Omental fat pad (tissue), 4 donors: ENCODE results near the gene NRG4. TPM values are rescaled to one million over a fixed set of nuclear protein-coding genes. Genes with fewer than 3 reads are reported as not detected.

Experiments used
- ATAC-seq: fragments of 150-250 bp; one replicate; pipeline ENCODE4 v1.9.1; 2016; ENCODE audit warnings: mild to moderate bottlenecking, moderate library complexity; ENCODE audit not compliant: low FRiP score
- DNase-seq: peaks from one replicate; pipeline ENCODE4 v3.0.0-alpha.2; 2019; ENCODE audit warnings: low spot score
- CTCF ChIP-seq, 3 donors: fragments of 450-650 bp; IDR thresholded peaks; one replicate each; pipeline ENCODE4 v1.5.1; 2016 to 2017; ENCODE audit warnings: antibody characterized with exemption in 3 of 3, mild to moderate bottlenecking in 3 of 3, moderate library complexity in 2 of 3
- total RNA-seq, 4 donors: library from RNA; depleted of rRNA; stranded (reverse); fragments of >200 nt; gene quantifications; one replicate each; pipeline ENCODE4 v1.1.0, GENCODE V29; 2016

Gene NRG4
- total RNA-seq, 4 donors from 2014 or later = 1.1 to 7.5 (median 2.9) TPM; not detected in 1

- no peak for TF ChIP-seq CTCF (IDR thresholded peaks at IDR 0.05)
- ATAC-seq = no peak
These were observed 83.3 kb downstream of the NRG4 start for GRCh38 chr15:75928680-75929608.

GRCh38 chr15:75927601-75928000 is 84.6 kb downstream of the NRG4 start:
- ATAC-seq (no peak), DNase-seq (no peak)
- no peak for TF ChIP-seq CTCF (IDR thresholded peaks at IDR 0.05)

More at GRCh38 chr15:75928680-75929608, 83.3 kb downstream of the NRG4 start:
- no peak for DNase-seq

GRCh38 chr15:75926931-75927330 is 85.3 kb downstream of the NRG4 start:
- no peak for DNase-seq
- ATAC-seq = no peak
- TF ChIP-seq CTCF (IDR thresholded peaks at IDR 0.05) = no peak

- DNase-seq = no peak
- TF ChIP-seq CTCF (IDR thresholded peaks at IDR 0.05) = no peak
- ATAC-seq = no peak
These were observed 86.8 kb downstream of the NRG4 start for GRCh38 chr15:75925440-75925839.

- no peak for ATAC-seq
- TF ChIP-seq CTCF (IDR thresholded peaks at IDR 0.05) = no peak
- no peak for DNase-seq
These were observed 87.6 kb downstream of the NRG4 start for GRCh38 chr15:75924576-75924975.

- DNase-seq (no peak), ATAC-seq (no peak)
- TF ChIP-seq CTCF (IDR thresholded peaks at IDR 0.05) = no peak
These were observed 88.5 kb downstream of the NRG4 start for GRCh38 chr15:75923756-75924155.
